ENCODE results near the gene C9orf72.

The C9orf72 gene

GRCh38 chr9:27499451-27499850 is 73.8 kb downstream of the C9orf72 start:
- TF ChIP-seq GATA1 (IDR thresholded peaks at IDR 0.05; ENCODE audit: low read depth, low read length) (no peak), POLR2A (IDR thresholded peaks at IDR 0.05; ENCODE audit: low read length) (no peak)
- peak in 1 of 2 experiments; percentile 21 for DNase-seq

GRCh38 chr9:27497883-27498417 is 75.3 kb downstream of the C9orf72 start:
- DNase-seq, result no peak

More at GRCh38 chr9:27497883-27498417, 75.3 kb downstream of the C9orf72 start:
- TF ChIP-seq POLR2A (IDR thresholded peaks at IDR 0.05; ENCODE audit: low read length), result no peak
- TF ChIP-seq GATA1 (IDR thresholded peaks at IDR 0.05; ENCODE audit: low read depth, low read length), result no peak
